ENCODE data around the gene IL10RA.

IL10RA gene

GRCh38 chr11:117979481-117980211 is 6.5 kb upstream of the IL10RA start:
- WGBS (ENCODE audit: extremely low coverage, insufficient coverage, low lambda C conversion rate), result no CpG with 5 or more reads among the region's 7 CpGs
- Histone ChIP-seq H3K27me3 (ENCODE audit: insufficient read depth, low read length, poor library complexity) (no peaks in the 10 kb centered on the region), H3K23ac (ENCODE audit: low read length) (no peak overlapping the region), H3K36me3 (ENCODE audit: control insufficient read depth, insufficient read depth, low read length) (no peaks in the 10 kb centered on the region), H4K8ac (ENCODE audit: low read depth, low read length) (no peak overlapping the region), H3K9ac (ENCODE audit: low read length) (no peak overlapping the region), H2BK5ac (ENCODE audit: low read length) (no peak overlapping the region), H2AK5ac (ENCODE audit: low read length) (no peak overlapping the region), H3K27ac (ENCODE audit: low read depth, low read length) (no peak overlapping the region), H3K18ac (ENCODE audit: low read length) (no peak overlapping the region), H4K5ac (ENCODE audit: low read length) (no peak overlapping the region), H3K4ac (ENCODE audit: low read depth, low read length) (no peak overlapping the region), H3K4me1 (ENCODE audit: control insufficient read depth, low read depth, low read length) (peaks cover 5% of the 10 kb centered on the region), H2BK120ac (ENCODE audit: low read depth, low read length) (no peak overlapping the region), H3K56ac (ENCODE audit: low read length) (no peak overlapping the region), H3K4me3 (ENCODE audit: low read length) (no peak overlapping the region), H3K79me2 (ENCODE audit: control insufficient read depth, insufficient read depth, low read length) (no peaks in the 10 kb centered on the region), H2BK15ac (replicated peaks; ENCODE audit: low read depth) (no peak overlapping the region), H3K4me2 (ENCODE audit: low read length) (no peak overlapping the region), H3K79me1 (ENCODE audit: low read length) (no peaks in the 10 kb centered on the region)
- DNase-seq, result no peak

- H4K8ac ChIP-seq (ENCODE audit: low read depth, low read length), result no peak overlapping the region
- H3K27me3 ChIP-seq (ENCODE audit: insufficient read depth, low read length, poor library complexity), result no peaks in the 10 kb centered on the region
Observed at GRCh38 chr11:117980280-117980679, 5.9 kb upstream of the IL10RA start.

DNA sequence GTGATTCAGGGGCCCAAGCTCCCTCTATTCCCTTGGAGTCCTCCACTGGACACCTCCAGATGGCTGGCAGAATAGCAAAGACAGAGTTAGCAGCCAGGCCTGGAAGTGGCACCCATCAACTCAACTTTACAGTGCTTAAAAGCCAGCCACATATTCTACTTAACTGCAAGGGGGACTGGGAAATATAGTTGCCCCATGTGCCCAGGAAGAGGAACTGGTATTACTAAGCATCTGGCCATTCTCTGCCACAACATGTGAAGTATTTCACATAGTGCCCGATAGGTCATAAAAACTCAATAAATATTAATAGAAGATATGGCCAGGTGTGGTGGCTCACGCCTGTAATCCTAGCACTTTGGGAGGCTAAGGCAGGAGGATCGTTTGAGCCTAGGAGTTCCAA is 5.5 kb upstream of the IL10RA start:
- Histone ChIP-seq H3K27me3 (ENCODE audit: insufficient read depth, low read length, poor library complexity) (no peaks in the 10 kb centered on the region), H2BK120ac (ENCODE audit: low read depth, low read length) (no peak overlapping the region), H4K5ac (ENCODE audit: low read length) (no peak overlapping the region), H2BK15ac (replicated peaks; ENCODE audit: low read depth) (no peak overlapping the region), H3K79me2 (ENCODE audit: control insufficient read depth, insufficient read depth, low read length) (no peaks in the 10 kb centered on the region), H3K18ac (ENCODE audit: low read length) (no peak overlapping the region), H4K8ac (ENCODE audit: low read depth, low read length) (no peak overlapping the region), H3K56ac (ENCODE audit: low read length) (no peak overlapping the region), H3K4me3 (ENCODE audit: low read length) (no peak overlapping the region), H3K36me3 (ENCODE audit: control insufficient read depth, insufficient read depth, low read length) (no peaks in the 10 kb centered on the region), H3K9ac (ENCODE audit: low read length) (no peak overlapping the region), H3K79me1 (ENCODE audit: low read length) (no peaks in the 10 kb centered on the region), H2BK5ac (ENCODE audit: low read length) (no peak overlapping the region), H3K4ac (ENCODE audit: low read depth, low read length) (no peak overlapping the region), H3K4me2 (ENCODE audit: low read length) (no peak overlapping the region), H3K27ac (ENCODE audit: low read depth, low read length) (no peak overlapping the region), H3K4me1 (ENCODE audit: control insufficient read depth, low read depth, low read length) (peaks cover 5% of the 10 kb centered on the region), H3K23ac (ENCODE audit: low read length) (no peak overlapping the region), H2AK5ac (ENCODE audit: low read length) (no peak overlapping the region)
- WGBS (ENCODE audit: extremely low coverage, insufficient coverage, low lambda C conversion rate), result no CpG with 5 or more reads among the region's 3 CpGs
- no peak for DNase-seq

More at GRCh38 chr11:117980280-117980679, 5.9 kb upstream of the IL10RA start:
- Histone ChIP-seq H3K4me1 (ENCODE audit: control insufficient read depth, low read depth, low read length) (peaks cover 5% of the 10 kb centered on the region), H3K79me2 (ENCODE audit: control insufficient read depth, insufficient read depth, low read length) (no peaks in the 10 kb centered on the region), H2BK5ac (ENCODE audit: low read length) (no peak overlapping the region), H3K27ac (ENCODE audit: low read depth, low read length) (no peak overlapping the region), H3K36me3 (ENCODE audit: control insufficient read depth, insufficient read depth, low read length) (no peaks in the 10 kb centered on the region), H2BK15ac (replicated peaks; ENCODE audit: low read depth) (no peak overlapping the region), H4K5ac (ENCODE audit: low read length) (no peak overlapping the region), H3K4me3 (ENCODE audit: low read length) (no peak overlapping the region), H2AK5ac (ENCODE audit: low read length) (no peak overlapping the region), H3K4me2 (ENCODE audit: low read length) (no peak overlapping the region), H3K9ac (ENCODE audit: low read length) (no peak overlapping the region), H3K79me1 (ENCODE audit: low read length) (no peaks in the 10 kb centered on the region), H3K4ac (ENCODE audit: low read depth, low read length) (no peak overlapping the region), H3K23ac (ENCODE audit: low read length) (no peak overlapping the region), H3K18ac (ENCODE audit: low read length) (no peak overlapping the region), H3K56ac (ENCODE audit: low read length) (no peak overlapping the region), H2BK120ac (ENCODE audit: low read depth, low read length) (no peak overlapping the region)
- DNase-seq, result peak; percentile 35
- WGBS (ENCODE audit: extremely low coverage, insufficient coverage, low lambda C conversion rate), result no CpG with 5 or more reads among the region's 2 CpGs

GRCh38 chr11:117983163-117983475 is 3.1 kb upstream of the IL10RA start:
- Histone ChIP-seq H4K5ac (ENCODE audit: low read length) (no peak overlapping the region), H2BK15ac (replicated peaks; ENCODE audit: low read depth) (no peak overlapping the region), H3K36me3 (ENCODE audit: control insufficient read depth, insufficient read depth, low read length) (no peaks in the 10 kb centered on the region), H3K79me1 (ENCODE audit: low read length) (no peaks in the 10 kb centered on the region), H3K4ac (ENCODE audit: low read depth, low read length) (no peak overlapping the region), H3K23ac (ENCODE audit: low read length) (no peak overlapping the region), H2AK5ac (ENCODE audit: low read length) (no peak overlapping the region), H3K56ac (ENCODE audit: low read length) (no peak overlapping the region), H3K4me3 (ENCODE audit: low read length) (no peak overlapping the region), H3K27ac (ENCODE audit: low read depth, low read length) (no peak overlapping the region), H3K4me1 (ENCODE audit: control insufficient read depth, low read depth, low read length) (peaks cover 5% of the 10 kb centered on the region), H3K27me3 (ENCODE audit: insufficient read depth, low read length, poor library complexity) (peaks cover 14% of the 10 kb centered on the region), H3K79me2 (ENCODE audit: control insufficient read depth, insufficient read depth, low read length) (no peaks in the 10 kb centered on the region), H4K8ac (ENCODE audit: low read depth, low read length) (no peak overlapping the region), H2BK5ac (ENCODE audit: low read length) (no peak overlapping the region), H3K9ac (ENCODE audit: low read length) (no peak overlapping the region), H2BK120ac (ENCODE audit: low read depth, low read length) (no peak overlapping the region), H3K4me2 (ENCODE audit: low read length) (no peak overlapping the region), H3K18ac (ENCODE audit: low read length) (no peak overlapping the region)
- WGBS (ENCODE audit: extremely low coverage, insufficient coverage, low lambda C conversion rate), result no CpG with 5 or more reads among the region's 3 CpGs
- DNase-seq, result no peak

DNA sequence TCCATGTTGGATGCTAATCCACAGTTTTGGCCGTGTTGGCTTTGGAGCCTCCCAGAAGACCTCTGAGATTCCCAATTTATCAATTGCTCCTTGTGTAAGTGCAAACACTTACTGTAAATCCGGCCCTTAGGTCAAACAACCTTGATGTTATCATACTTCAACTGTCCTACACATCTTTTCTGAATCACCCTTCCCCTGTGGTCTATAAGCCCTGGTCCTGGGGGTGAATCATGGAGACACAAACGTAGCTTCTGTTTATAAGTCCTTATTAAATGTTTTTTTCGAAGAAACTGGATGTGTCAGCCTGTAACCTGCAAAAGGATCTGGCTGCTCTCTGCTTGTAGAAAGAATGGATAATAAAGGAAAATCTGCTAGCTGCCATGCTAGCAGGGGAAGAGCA is 1.7 kb upstream of the IL10RA start:
- Histone ChIP-seq H3K27me3 (ENCODE audit: insufficient read depth, low read length, poor library complexity) (peaks cover 14% of the 10 kb centered on the region), H3K27ac (ENCODE audit: low read depth, low read length) (no peak overlapping the region), H2BK5ac (ENCODE audit: low read length) (no peak overlapping the region), H4K8ac (ENCODE audit: low read depth, low read length) (no peak overlapping the region), H3K36me3 (ENCODE audit: control insufficient read depth, insufficient read depth, low read length) (no peaks in the 10 kb centered on the region), H3K4me2 (ENCODE audit: low read length) (no peak overlapping the region), H2AK5ac (ENCODE audit: low read length) (no peak overlapping the region), H3K79me1 (ENCODE audit: low read length) (no peaks in the 10 kb centered on the region), H3K4ac (ENCODE audit: low read depth, low read length) (no peak overlapping the region), H2BK120ac (ENCODE audit: low read depth, low read length) (no peak overlapping the region), H3K18ac (ENCODE audit: low read length) (no peak overlapping the region), H3K23ac (ENCODE audit: low read length) (no peak overlapping the region), H3K79me2 (ENCODE audit: control insufficient read depth, insufficient read depth, low read length) (no peaks in the 10 kb centered on the region), H4K5ac (ENCODE audit: low read length) (no peak overlapping the region), H3K9ac (ENCODE audit: low read length) (no peak overlapping the region), H2BK15ac (replicated peaks; ENCODE audit: low read depth) (no peak overlapping the region), H3K56ac (ENCODE audit: low read length) (no peak overlapping the region), H3K4me1 (ENCODE audit: control insufficient read depth, low read depth, low read length) (peaks cover 2% of the 10 kb centered on the region), H3K4me3 (ENCODE audit: low read length) (no peak overlapping the region)
- no CpG with 5 or more reads among the region's 4 CpGs for WGBS (ENCODE audit: extremely low coverage, insufficient coverage, low lambda C conversion rate)
- DNase-seq, result no peak

DNA sequence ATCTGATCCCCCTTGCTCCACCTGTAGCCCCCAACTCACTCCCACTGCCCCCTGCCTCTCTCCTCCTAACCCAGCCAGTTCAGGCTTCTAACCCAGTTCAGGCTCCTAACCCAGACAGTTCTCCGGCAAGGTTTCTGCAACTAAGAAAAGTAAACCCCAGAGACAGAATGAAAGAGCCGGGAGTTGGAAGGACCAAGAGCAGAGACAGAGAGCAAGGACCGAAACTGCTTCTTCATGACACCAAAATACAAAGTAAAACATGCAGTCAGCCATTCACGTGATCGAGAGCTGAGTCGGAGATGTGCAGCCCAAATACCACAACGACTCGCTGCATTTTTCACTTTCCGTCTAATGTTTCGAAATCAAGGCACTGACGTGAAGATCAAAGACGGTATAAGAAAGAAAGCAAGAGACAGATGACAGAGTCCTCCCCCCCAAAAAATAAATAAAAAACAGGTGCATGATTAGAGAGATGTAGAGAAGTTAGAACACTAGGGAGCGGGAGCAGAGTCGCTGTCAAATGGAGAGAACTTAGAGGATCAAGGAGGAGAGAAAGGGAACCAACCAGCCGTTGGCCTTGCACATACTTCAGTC is 884 bp downstream of the IL10RA start:
- Histone ChIP-seq H3K56ac (ENCODE audit: low read length) (no peak overlapping the region), H3K23ac (ENCODE audit: low read length) (no peak overlapping the region), H3K27ac (ENCODE audit: low read depth, low read length) (no peak overlapping the region), H3K4ac (ENCODE audit: low read depth, low read length) (no peak overlapping the region), H3K79me2 (ENCODE audit: control insufficient read depth, insufficient read depth, low read length) (no peaks in the 10 kb centered on the region), H3K4me1 (ENCODE audit: control insufficient read depth, low read depth, low read length) (no peaks in the 10 kb centered on the region), H2BK5ac (ENCODE audit: low read length) (no peak overlapping the region), H2BK15ac (replicated peaks; ENCODE audit: low read depth) (no peak overlapping the region), H4K8ac (ENCODE audit: low read depth, low read length) (no peak overlapping the region), H3K79me1 (ENCODE audit: low read length) (no peaks in the 10 kb centered on the region), H3K4me3 (ENCODE audit: low read length) (no peak overlapping the region), H3K36me3 (ENCODE audit: control insufficient read depth, insufficient read depth, low read length) (no peaks in the 10 kb centered on the region), H2AK5ac (ENCODE audit: low read length) (no peak overlapping the region), H3K27me3 (ENCODE audit: insufficient read depth, low read length, poor library complexity) (peaks cover 14% of the 10 kb centered on the region), H4K5ac (ENCODE audit: low read length) (no peak overlapping the region), H3K4me2 (ENCODE audit: low read length) (no peak overlapping the region), H2BK120ac (ENCODE audit: low read depth, low read length) (no peak overlapping the region), H3K9ac (ENCODE audit: low read length) (no peak overlapping the region), H3K18ac (ENCODE audit: low read length) (no peak overlapping the region)
- WGBS (ENCODE audit: extremely low coverage, insufficient coverage, low lambda C conversion rate), result no CpG with 5 or more reads among the region's 15 CpGs
- DNase-seq, result no peak
